Measurements from ENCODE around the gene MYOD1.

Gene MYOD1

DNA sequence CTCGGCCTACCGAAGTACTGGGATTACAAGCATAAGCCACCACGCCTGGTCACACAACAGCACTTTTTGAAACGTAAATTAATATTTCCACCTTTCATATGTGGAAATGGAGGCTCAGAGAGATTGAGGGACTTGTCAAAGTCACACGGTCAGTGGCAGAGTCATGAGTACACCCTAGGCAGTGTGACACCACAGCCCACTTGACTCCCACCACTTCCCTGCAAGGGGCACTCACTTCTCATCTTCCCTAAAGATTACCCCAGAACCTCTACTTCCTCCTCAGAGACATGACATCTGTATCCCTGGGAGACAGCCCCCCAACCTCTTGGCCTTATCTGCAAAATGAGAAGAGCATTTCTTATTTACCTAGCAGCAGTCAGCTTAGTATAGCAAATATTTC lies 16.5 kb upstream of the MYOD1 start:
- H3K4me3 ChIP-seq (ENCODE audit: low read depth, low read length), result no peak overlapping the region
- TF ChIP-seq, protein P1, sequence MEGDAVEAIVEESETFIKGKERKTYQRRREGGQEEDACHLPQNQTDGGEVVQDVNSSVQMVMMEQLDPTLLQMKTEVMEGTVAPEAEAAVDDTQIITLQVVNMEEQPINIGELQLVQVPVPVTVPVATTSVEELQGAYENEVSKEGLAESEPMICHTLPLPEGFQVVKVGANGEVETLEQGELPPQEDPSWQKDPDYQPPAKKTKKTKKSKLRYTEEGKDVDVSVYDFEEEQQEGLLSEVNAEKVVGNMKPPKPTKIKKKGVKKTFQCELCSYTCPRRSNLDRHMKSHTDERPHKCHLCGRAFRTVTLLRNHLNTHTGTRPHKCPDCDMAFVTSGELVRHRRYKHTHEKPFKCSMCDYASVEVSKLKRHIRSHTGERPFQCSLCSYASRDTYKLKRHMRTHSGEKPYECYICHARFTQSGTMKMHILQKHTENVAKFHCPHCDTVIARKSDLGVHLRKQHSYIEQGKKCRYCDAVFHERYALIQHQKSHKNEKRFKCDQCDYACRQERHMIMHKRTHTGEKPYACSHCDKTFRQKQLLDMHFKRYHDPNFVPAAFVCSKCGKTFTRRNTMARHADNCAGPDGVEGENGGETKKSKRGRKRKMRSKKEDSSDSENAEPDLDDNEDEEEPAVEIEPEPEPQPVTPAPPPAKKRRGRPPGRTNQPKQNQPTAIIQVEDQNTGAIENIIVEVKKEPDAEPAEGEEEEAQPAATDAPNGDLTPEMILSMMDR (IDR thresholded peaks at IDR 0.05; ENCODE audit: low read depth, low read length, missing control alignments), result no peak
- no peak for DNase-seq (ENCODE audit: low read depth)

DNA sequence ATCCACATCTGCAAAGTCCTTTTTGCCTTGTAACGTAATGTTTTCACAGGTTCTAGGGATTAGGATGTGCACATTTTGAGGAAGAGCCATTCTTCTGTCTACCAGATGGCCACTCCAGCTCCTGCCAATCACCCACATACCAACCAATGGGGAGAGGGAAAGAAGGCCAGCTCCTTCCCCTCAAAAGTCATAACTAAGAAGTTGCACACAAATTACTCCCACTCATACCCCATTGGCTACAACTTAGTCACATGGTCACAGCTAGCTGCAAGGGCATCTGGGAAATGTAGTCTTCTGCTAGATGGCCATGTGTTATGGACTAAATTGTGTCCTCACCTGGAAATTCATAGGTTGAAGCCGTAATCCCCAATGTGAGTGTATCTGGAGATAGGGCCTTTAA lies 15.4 kb upstream of the MYOD1 start:
- no peak overlapping the region for H3K4me3 ChIP-seq (ENCODE audit: low read depth, low read length)
- TF ChIP-seq, protein P1 (IDR thresholded peaks at IDR 0.05; ENCODE audit: low read depth, low read length, missing control alignments), result no peak
- peak; percentile 16 for DNase-seq (ENCODE audit: low read depth)

DNA sequence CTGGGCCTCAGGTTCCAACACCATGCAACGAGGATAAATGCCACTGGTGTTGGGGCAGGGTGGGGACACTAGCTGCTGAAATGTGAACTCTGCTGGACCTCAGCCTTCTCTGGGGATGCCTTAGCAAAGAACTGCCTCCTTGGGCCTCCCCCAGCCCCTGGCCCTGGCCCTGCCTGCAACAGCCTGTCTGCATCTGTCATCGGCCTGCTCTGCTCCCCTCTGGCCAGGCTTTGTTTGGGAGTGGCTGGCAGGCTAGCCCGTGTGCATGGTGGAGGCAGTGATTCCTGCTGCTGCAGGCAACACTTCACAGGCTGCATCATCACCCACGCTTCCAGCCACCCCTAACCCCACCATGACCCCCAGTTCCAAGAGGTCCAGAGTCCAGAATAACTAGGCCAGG lies 11.5 kb upstream of the MYOD1 start:
- no peak overlapping the region for H3K4me3 ChIP-seq (ENCODE audit: low read depth, low read length)
- no peak for DNase-seq (ENCODE audit: low read depth)
- TF ChIP-seq, protein P1 (IDR thresholded peaks at IDR 0.05; ENCODE audit: low read depth, low read length, missing control alignments), result no peak

DNA sequence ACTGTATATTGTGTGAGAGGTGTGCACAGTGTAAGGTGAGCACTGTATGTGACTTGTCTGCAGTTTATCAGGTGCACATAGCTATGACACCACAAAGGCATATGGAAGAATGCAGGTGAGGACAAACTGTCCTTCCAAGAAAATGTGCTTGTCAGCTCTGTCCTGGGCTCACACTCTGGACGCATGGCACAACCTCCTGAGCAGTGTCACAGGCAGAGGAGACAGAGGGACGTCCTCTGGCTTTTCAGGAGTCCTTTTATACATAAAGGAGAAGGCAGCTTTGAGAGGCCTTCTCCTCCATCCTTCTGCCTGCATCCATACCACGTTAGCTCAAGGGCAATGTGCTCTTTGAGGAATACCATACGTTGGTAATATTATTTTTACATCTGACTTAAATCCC lies 7.5 kb upstream of the MYOD1 start:
- no peak for DNase-seq (ENCODE audit: low read depth)
- no peak overlapping the region for H3K4me3 ChIP-seq (ENCODE audit: low read depth, low read length)
- TF ChIP-seq, protein P1 (IDR thresholded peaks at IDR 0.05; ENCODE audit: low read depth, low read length, missing control alignments), result no peak

DNA sequence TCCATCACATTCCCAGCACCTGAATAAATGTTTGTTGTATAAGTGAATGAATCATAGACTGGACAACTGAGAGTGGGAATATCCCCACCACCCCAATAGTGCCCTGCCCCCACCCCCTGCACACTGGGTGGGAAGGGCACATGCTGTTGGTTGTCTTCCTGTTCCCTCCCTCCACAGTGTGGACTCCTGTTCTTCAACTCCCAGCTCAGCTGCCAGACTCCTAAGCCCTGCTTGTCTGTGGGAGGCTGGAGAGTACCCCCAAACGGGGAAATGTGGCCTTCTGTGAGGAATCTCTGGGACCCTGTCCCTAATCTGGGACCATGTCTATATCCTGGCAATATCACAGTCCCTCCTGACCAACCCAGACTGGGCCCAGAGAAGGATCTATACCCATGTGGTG lies 5.5 kb upstream of the MYOD1 start:
- TF ChIP-seq, protein P1 (IDR thresholded peaks at IDR 0.05; ENCODE audit: low read depth, low read length, missing control alignments), result no peak
- no peak overlapping the region for H3K4me3 ChIP-seq (ENCODE audit: low read depth, low read length)
- no peak for DNase-seq (ENCODE audit: low read depth)

GRCh38 chr11:17714356-17714854 lies 5.0 kb upstream of the MYOD1 start:
- no peak for DNase-seq (ENCODE audit: low read depth)
- TF ChIP-seq, protein P1 (IDR thresholded peaks at IDR 0.05; ENCODE audit: low read depth, low read length, missing control alignments), result no peak
- H3K4me3 ChIP-seq (ENCODE audit: low read depth, low read length), result no peak overlapping the region

DNA sequence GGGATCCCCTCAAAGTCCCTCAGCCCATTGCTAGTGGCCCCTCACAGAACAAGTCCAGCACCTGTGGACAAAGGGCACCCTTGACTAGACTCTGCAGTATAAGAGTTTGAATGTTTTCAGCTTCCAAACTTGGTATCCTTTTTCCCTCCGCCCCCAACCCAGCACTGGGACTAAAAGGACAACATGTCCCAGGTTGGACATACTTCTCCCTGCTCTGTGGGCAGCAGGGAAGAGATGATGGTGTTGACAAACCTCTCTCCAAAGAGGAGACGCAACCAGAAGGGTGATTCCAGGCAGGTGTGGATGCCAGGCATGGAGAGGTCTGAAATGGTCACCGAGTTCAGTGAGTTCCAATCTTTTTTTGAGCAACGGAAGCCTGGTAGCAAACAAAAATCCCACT lies 4.5 kb upstream of the MYOD1 start:
- TF ChIP-seq, protein P1 (IDR thresholded peaks at IDR 0.05; ENCODE audit: low read depth, low read length, missing control alignments), result no peak
- H3K4me3 ChIP-seq (ENCODE audit: low read depth, low read length), result no peak overlapping the region
- no peak for DNase-seq (ENCODE audit: low read depth)
